GM18508 (cell line): ENCODE results near the gene GMDS.
"Not testable (repeated sequence)": the region's sequence is repeated elsewhere in the genome, so short reads cannot be mapped to it uniquely, and the experiment has no call there.

Source experiments
- ATAC-seq: cut with Tn5 transposase; IDR thresholded peaks from one replicate; pipeline ENCODE4 v1.9.1; 2021; ENCODE audit warnings: moderate number of reproducible peaks; ENCODE audit not compliant: insufficient read depth, unreplicated experiment

GMDS gene

GRCh38 chr6:1850121-1850839 lies 395.1 kb downstream of the GMDS start:
- no peak for ATAC-seq

GRCh38 chr6:1849691-1850090 lies 395.7 kb downstream of the GMDS start:
- no peak for ATAC-seq

GRCh38 chr6:1848752-1849151 lies 396.7 kb downstream of the GMDS start:
- ATAC-seq = no peak

- ATAC-seq = no peak
Measured at GRCh38 chr6:1846611-1847010, 398.8 kb downstream of the GMDS start.

GRCh38 chr6:1845543-1845942 lies 399.9 kb downstream of the GMDS start:
- not testable (repeated sequence) for ATAC-seq

- no peak for ATAC-seq
Measured at GRCh38 chr6:1842334-1842733, 403.1 kb downstream of the GMDS start.

- no peak for ATAC-seq
Measured at GRCh38 chr6:1841136-1841535, 404.3 kb downstream of the GMDS start.

- ATAC-seq = no peak
Measured at GRCh38 chr6:1840491-1841121, 404.8 kb downstream of the GMDS start.

GRCh38 chr6:1839361-1839760 lies 406.0 kb downstream of the GMDS start:
- no peak for ATAC-seq

GRCh38 chr6:1838604-1839213 lies 406.7 kb downstream of the GMDS start:
- ATAC-seq = no peak

GRCh38 chr6:1837826-1838225 lies 407.6 kb downstream of the GMDS start:
- ATAC-seq = no peak

GRCh38 chr6:1836690-1837089 lies 408.7 kb downstream of the GMDS start:
- ATAC-seq = no peak

GRCh38 chr6:1834646-1835516 lies 410.5 kb downstream of the GMDS start:
- ATAC-seq = no peak

GRCh38 chr6:1834207-1834606 lies 411.2 kb downstream of the GMDS start:
- ATAC-seq = no peak

GRCh38 chr6:1832844-1833787 lies 412.3 kb downstream of the GMDS start:
- no peak for ATAC-seq

- no peak for ATAC-seq
Measured at GRCh38 chr6:1832358-1832757, 413.0 kb downstream of the GMDS start.

- no peak for ATAC-seq
Measured at GRCh38 chr6:1827984-1828793, 417.2 kb downstream of the GMDS start.

- ATAC-seq = no peak
Measured at GRCh38 chr6:1825926-1826325, 419.5 kb downstream of the GMDS start.

- ATAC-seq = no peak
Measured at GRCh38 chr6:1825277-1825676, 420.1 kb downstream of the GMDS start.
